Central memory CD8-positive, alpha-beta T cell (primary cell): ENCODE results near the gene CAPN15.
A peak's percentile ranks its signal among the peaks of the same experiment; 100 is the strongest.
"Not testable (repeated sequence)": the region's sequence is repeated elsewhere in the genome, so short reads cannot be mapped to it uniquely, and the experiment has no call there.

Experiments
- ATAC-seq: fragments of 150-1000 bp; cut with Tn5 transposase; replicated peaks from 2 replicates; pipeline ENCODE4 v1.10.0; 2022; ENCODE audit warnings: mild to moderate bottlenecking, moderate FRiP score, moderate number of reproducible peaks; ENCODE audit not compliant: poor library complexity, severe bottlenecking; ENCODE audit errors: extremely low read depth
- DNase-seq, 2 donors: peaks; one replicate each; pipeline ENCODE4 v3.0.0; 2021; ENCODE audit warnings: low spot score in 2 of 2
- H3K27ac Mint-ChIP-seq: one replicate; pipeline ENCODE4 v1.8.0; 2022; ENCODE audit warnings: low read depth, mild to moderate bottlenecking, moderate library complexity, mixed read lengths
- H3K27me3 Mint-ChIP-seq: one replicate; pipeline ENCODE4 v1.8.0; 2022; ENCODE audit warnings: mixed read lengths
- H3K36me3 Mint-ChIP-seq: one replicate; pipeline ENCODE4 v1.8.0; 2022; ENCODE audit warnings: mild to moderate bottlenecking, moderate library complexity, mixed read lengths; ENCODE audit not compliant: insufficient read depth
- H3K4me1 Mint-ChIP-seq: one replicate; pipeline ENCODE4 v1.8.0; 2022; ENCODE audit warnings: mixed read lengths
- H3K4me3 Mint-ChIP-seq: one replicate; pipeline ENCODE4 v1.8.0; 2022; ENCODE audit warnings: mild to moderate bottlenecking, moderate library complexity, mixed read lengths
- H3K9me3 Mint-ChIP-seq: one replicate; pipeline ENCODE4 v1.8.0; 2022; ENCODE audit warnings: mixed read lengths

Gene CAPN15

DNA sequence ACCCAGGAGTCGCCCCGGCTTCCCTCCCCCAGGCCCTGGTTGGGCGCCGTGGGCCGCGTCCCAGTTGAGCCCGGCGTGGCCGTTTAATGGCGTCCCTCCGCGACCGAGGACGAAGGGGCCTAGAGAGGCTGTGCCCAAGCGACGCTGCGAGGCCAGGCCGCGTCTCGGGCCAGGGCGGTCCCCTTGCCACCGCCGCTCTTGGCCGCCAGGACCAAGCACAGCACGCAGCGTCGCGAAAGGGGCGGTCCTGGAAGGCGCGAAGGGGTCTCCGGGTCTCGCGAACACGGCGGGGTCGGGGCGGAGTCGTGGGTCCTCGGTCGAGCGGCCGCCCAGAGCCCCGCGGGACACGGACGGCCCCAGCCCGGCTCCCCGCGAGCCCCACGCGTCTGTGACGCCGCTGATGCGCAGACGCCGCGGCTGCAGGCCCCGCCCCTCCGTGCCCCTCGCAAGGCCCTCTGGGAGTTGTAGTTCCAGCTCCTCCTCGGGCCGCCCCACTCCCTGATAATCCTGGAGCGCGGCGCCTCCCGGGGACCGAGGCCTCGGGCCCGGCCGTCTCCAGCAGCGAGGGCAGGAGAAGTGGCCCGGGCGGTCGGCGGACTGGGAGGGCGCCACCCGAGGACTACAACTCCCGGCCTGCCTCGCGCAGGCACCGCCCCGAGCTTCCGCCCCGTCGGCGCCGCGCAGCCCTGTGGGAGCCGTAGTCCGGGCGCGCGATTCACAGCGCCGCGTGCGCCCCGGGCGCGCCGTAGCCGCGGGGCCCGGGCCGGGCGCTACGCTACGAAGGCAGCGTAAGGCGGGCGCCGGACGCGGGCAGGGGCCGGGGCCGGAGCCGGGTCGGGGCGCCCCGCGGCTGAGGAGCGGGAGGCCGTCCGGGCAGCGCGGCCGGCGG lies at the start of gene CAPN15:
TSS of gene CAPN15 (plus strand) at position 698 of the 889 bp plus-strand sequence. CDS start 19,127 bp downstream, outside the sequence.
- no peaks in the 10 kb centered on the region for H3K9me3 Mint-ChIP-seq
- H3K4me1 Mint-ChIP-seq: peaks cover 34% of the 10 kb centered on the region
- H3K27ac Mint-ChIP-seq: peak within 1 kb of the TSS; percentile 90
- ATAC-seq (peak; percentile 82), DNase-seq (peak; percentile 78 to 85)
- H3K27me3 Mint-ChIP-seq: no peaks in the 10 kb centered on the region
- H3K36me3 Mint-ChIP-seq: peaks cover 14% of the 10 kb centered on the region
- H3K4me3 Mint-ChIP-seq: peak within 1 kb of the TSS; percentile 88

DNA sequence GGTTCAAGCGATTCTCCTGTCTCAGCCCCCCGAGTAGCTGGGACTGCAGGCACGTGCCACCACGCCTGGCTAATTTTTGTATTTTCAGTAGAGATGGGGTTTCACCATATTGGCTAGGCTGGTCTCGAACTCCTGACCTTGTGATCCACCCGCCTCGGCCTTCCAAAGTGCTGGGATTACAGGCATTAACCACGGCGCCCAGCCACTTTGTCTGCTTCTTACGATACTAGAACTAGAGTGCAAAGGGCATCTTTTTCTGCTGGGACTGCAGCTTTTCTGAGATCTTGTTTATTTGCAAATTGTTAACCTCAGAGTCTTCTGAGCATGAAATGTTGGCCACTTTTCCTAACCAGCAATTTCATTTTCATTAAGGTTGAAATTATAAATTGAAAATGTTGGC lies 49.2 kb upstream of the CAPN15 start:
- not testable (repeated sequence) for H3K4me3 Mint-ChIP-seq, H3K27me3 Mint-ChIP-seq, H3K4me1 Mint-ChIP-seq, H3K9me3 Mint-ChIP-seq, DNase-seq, ATAC-seq, H3K36me3 Mint-ChIP-seq, H3K27ac Mint-ChIP-seq

- H3K36me3 Mint-ChIP-seq: peaks cover 2% of the 10 kb centered on the region
- H3K9me3 Mint-ChIP-seq: no peaks in the 10 kb centered on the region
- H3K4me3 Mint-ChIP-seq: no peak overlapping the region
- no peak overlapping the region for H3K27ac Mint-ChIP-seq
- no peaks in the 10 kb centered on the region for H3K4me1 Mint-ChIP-seq
- DNase-seq (no peak), ATAC-seq (no peak)
- H3K27me3 Mint-ChIP-seq: no peaks in the 10 kb centered on the region
These were observed 44.9 kb upstream of the CAPN15 start for GRCh38 chr16:482468-483185.

DNA sequence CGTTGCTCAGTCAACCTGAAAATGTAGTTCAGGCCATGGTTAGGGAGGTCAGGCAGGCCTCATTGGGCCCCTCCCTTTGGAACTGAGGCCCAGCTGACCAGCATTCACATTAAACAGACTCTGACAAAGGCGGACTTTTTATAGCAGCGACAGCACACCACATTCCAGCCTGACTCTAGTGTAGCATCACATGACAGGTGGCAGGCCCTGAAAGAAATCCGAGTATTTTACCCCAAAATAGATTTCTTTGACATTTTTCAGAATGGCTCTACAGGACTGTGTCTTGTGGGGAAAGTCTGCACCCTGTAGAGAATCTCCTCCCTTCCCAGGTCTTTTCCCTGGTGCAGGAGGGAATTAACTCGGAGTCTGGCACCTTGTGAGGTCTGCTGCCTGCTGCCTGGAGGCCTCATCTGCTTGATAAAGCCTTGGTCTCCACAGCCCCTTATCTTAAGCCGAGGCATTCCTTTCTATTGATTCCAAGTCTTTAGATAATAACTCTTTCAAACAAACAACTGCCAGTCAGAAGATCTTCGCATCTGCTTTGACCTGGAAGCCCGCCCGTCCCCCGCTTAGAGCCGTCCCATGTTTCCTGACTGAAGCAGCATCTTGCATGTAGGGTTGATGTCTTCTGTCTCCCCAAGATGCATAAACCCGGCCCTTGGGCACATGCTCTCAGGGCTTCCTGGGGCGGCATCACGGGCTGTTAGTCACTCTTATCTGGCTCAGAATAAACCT lies 44.0 kb upstream of the CAPN15 start:
- no peak for DNase-seq
- no peaks in the 10 kb centered on the region for H3K27me3 Mint-ChIP-seq
- ATAC-seq: no peak
- H3K4me3 Mint-ChIP-seq: no peak overlapping the region
- H3K36me3 Mint-ChIP-seq: peaks cover 2% of the 10 kb centered on the region
- no peaks in the 10 kb centered on the region for H3K4me1 Mint-ChIP-seq
- no peak overlapping the region for H3K27ac Mint-ChIP-seq
- H3K9me3 Mint-ChIP-seq: no peaks in the 10 kb centered on the region

DNA sequence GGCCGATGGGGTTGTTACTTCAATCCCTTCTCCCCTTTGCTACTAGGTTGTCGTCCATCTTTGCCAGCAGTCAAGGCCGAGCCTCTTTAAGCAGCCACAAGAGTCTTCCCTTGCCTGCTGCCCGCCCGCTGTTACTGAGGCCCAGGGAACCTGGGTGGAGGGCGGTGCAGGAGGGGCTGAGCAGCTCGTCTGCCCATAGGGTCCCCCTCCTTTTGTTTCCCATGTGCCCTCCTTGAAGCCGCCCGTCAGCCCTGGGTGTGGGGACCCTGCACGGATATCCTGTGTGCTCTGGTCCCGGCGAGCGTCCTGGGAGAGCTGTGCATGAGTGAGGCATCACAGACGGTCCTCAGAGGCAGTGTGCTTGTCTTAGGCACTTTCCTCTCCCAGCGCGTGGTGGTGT lies 37.9 kb upstream of the CAPN15 start:
- Mint-ChIP-seq H3K27me3 (no peaks in the 10 kb centered on the region), H3K9me3 (no peaks in the 10 kb centered on the region), H3K36me3 (peaks cover 4% of the 10 kb centered on the region), H3K4me1 (no peaks in the 10 kb centered on the region), H3K4me3 (no peak overlapping the region), H3K27ac (no peak overlapping the region)
- DNase-seq (no peak), ATAC-seq (no peak)

DNA sequence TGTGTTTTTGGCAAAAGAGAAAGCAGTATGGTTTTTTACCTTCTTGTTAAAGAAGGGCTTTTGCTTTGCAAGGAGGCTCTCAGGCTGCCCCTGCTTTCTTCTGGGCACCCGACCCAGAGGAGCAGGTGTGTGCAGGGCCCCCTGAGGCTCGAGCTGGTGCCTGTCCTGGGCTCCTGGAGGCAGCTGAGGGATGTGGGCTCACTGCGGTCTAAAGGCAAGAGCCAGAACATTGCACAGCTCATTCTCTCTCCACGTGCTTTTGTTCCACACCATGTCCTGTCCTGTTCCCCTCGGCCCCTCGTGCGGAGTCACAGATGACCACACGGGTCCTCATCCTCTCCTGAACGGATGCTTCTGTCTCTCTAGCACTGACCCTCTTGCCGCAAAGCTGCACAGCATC lies 36.7 kb upstream of the CAPN15 start:
- Mint-ChIP-seq H3K36me3 (peaks cover 4% of the 10 kb centered on the region), H3K9me3 (no peaks in the 10 kb centered on the region), H3K27me3 (no peaks in the 10 kb centered on the region), H3K4me3 (no peak overlapping the region), H3K4me1 (peaks cover 7% of the 10 kb centered on the region), H3K27ac (no peak overlapping the region)
- ATAC-seq (no peak), DNase-seq (no peak)

DNA sequence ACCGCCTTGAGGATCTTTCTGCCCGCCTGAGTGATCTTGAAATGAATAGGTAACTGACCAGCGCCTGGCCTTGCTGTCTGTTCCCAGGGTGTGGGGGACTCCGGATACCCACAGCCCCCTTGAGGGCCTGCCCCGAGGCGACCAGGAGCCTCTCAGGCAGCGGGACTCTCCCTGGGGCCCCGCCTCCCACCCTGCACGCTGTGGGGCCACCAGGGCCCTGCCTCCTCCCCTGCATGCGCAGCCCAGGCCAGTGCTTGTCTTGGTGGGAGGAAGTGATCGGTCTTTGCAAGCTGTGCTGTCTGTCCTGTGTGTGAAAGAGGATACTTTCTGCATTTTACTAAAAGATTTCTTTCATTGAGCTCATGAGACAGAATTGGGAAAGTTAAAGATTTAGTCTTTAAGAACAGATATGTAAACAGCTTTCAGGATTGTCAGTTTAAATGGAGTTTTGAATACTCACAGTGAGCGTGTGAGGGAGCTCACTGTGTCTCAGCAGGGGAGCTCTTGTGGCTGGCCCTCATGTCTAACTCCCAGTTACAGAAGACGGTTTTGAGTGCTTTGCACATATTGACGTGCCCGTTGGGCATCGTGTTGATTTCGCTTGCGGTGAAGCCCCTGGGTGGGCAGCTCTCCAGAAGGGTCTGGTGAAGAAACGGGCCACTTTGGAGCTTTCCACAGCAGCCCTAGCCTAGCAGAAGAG lies 36.1 kb upstream of the CAPN15 start:
- ATAC-seq: no peak
- H3K9me3 Mint-ChIP-seq: no peaks in the 10 kb centered on the region
- H3K4me3 Mint-ChIP-seq: no peak overlapping the region
- peaks cover 7% of the 10 kb centered on the region for H3K4me1 Mint-ChIP-seq
- H3K27me3 Mint-ChIP-seq: no peaks in the 10 kb centered on the region
- peaks cover 4% of the 10 kb centered on the region for H3K36me3 Mint-ChIP-seq
- DNase-seq: no peak
- no peak overlapping the region for H3K27ac Mint-ChIP-seq

DNA sequence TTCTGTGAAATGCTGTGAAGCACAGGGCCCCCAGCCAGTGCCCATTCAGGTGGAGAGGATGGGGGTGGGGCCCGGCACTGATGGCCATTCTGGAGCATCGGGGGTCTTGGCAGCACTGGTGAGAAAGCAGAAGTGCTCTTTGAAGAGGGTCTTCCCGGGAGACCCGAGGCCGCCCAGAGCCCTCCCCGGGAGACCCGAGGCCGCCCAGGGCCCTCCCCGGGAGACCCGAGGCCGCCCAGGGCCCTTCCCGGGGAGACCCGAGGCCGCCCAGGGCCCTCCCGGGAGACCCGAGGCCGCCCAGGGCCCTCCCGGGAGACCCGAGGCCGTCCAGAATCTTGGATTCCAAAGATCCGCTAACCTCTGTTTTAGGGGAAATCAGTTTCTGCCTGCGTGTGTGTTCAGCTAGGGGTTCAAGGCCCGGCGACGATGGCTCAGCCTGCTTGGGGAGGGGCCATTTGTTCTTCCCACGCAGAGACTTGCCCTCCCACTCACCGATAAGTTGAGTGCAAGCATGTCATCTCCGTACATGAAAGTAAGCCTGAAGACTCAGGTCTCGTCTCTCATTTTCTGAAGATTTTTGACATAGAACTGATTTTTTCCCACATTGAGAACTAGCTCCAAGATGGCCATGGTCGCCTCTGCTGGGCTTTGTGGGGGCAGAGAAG lies 35.2 kb upstream of the CAPN15 start:
- Mint-ChIP-seq H3K27ac (no peak overlapping the region), H3K4me3 (no peak overlapping the region), H3K9me3 (no peaks in the 10 kb centered on the region), H3K36me3 (peaks cover 2% of the 10 kb centered on the region), H3K27me3 (no peaks in the 10 kb centered on the region), H3K4me1 (peaks cover 7% of the 10 kb centered on the region)
- no peak for DNase-seq
- ATAC-seq: no peak

DNA sequence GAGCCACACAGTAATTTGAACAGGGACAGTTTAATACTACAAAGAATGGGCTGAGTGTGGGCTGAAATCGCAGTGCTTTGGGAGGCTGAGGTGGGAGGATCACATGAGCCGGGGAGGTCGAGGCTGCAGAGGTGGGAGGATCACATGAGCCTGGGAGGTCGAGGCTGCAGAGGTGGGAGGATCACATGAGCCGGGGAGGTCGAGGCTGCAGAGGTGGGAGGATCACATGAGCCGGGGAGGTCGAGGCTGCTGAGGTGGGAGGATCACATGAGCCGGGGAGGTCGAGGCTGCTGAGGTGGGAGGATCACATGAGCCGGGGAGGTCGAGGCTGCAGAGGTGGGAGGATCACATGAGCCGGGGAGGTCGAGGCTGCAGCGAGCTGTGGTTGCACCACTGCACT lies 32.8 kb upstream of the CAPN15 start:
- not testable (repeated sequence) for ATAC-seq, H3K9me3 Mint-ChIP-seq, H3K4me1 Mint-ChIP-seq, H3K27me3 Mint-ChIP-seq, H3K4me3 Mint-ChIP-seq, DNase-seq, H3K36me3 Mint-ChIP-seq
- H3K27ac Mint-ChIP-seq: peak overlapping the region; percentile 61

- no peaks in the 10 kb centered on the region for H3K9me3 Mint-ChIP-seq
- no peak for DNase-seq
These were observed 32.3 kb upstream of the CAPN15 start for GRCh38 chr16:495127-495748.

DNA sequence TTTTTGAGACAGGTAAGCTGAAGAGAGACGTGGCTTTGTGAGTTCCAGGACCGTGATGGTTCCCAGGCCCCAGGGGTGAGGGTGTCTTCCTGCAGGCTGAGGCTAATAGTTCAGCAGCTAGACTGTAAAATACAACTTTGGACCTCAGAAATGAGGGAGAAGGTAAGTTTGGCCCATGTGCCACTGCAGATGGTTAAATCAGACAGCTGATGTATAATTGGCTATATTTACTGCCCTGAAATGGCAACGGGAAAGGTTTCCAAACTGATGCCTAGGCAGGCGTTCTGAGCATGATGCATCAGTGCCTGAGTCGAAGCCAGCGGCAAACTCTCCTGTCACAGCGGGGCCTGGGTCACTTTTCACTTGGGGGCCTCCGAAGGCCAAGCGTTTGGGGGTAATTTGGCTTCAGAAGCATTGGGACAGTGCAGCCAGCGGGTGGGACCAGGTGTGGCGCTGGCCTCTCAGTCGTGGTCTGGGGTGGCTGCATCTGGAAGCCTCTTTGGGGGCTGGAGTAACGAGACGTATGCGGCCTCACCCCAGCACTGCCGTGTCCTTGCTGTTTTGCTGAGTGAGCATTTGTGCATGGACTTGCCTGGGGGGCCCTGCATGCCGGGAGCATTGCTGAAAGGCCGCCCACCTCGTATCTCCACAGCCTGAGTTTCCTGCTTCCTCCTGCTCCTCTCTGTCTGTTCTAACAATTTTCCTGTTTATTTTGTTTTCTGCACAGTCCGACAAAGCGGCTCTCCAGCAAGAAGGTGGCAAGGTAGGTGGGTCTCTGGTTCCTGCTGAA lies 31.2 kb upstream of the CAPN15 start:
- Mint-ChIP-seq H3K4me1 (peaks cover 7% of the 10 kb centered on the region), H3K27ac (no peak overlapping the region), H3K9me3 (no peaks in the 10 kb centered on the region), H3K4me3 (no peak overlapping the region), H3K27me3 (no peaks in the 10 kb centered on the region), H3K36me3 (no peaks in the 10 kb centered on the region)
- DNase-seq: no peak
- no peak for ATAC-seq

More at GRCh38 chr16:495127-495748, 32.3 kb upstream of the CAPN15 start:
- no peaks in the 10 kb centered on the region for H3K27me3 Mint-ChIP-seq
- peak overlapping the region; percentile 61 for H3K27ac Mint-ChIP-seq
- peaks cover 7% of the 10 kb centered on the region for H3K4me1 Mint-ChIP-seq
- ATAC-seq: no peak
- H3K36me3 Mint-ChIP-seq: no peaks in the 10 kb centered on the region
- H3K4me3 Mint-ChIP-seq: no peak overlapping the region
